Muscle layer of duodenum (tissue), 2 donors: ENCODE data around the gene RELN.

Source experiments
- H3K27ac ChIP-seq: one replicate; pipeline ENCODE4 v1.7.0; 2013; ENCODE audit warnings: mild to moderate bottlenecking, low read length
- H3K27me3 ChIP-seq: one replicate; pipeline ENCODE4 v1.7.0; 2013; ENCODE audit warnings: low read depth, mild to moderate bottlenecking, control low read depth, low read length
- H3K36me3 ChIP-seq, 2 donors: one replicate each; pipeline ENCODE4 v1.7.0; 2013; ENCODE audit warnings: low read length in 2 of 2, control low read depth in 1 of 2, mild to moderate bottlenecking in 1 of 2; ENCODE audit not compliant: insufficient read depth in 2 of 2, control insufficient read depth in 1 of 2
- H3K4me1 ChIP-seq, 2 donors: one replicate each; pipeline ENCODE4 v1.7.0; 2013; ENCODE audit warnings: low read length in 2 of 2, mild to moderate bottlenecking in 2 of 2, control low read depth in 1 of 2, moderate library complexity in 1 of 2; ENCODE audit not compliant: insufficient read depth in 2 of 2, control insufficient read depth in 1 of 2
- H3K4me3 ChIP-seq, 2 donors: one replicate each; pipeline ENCODE4 v1.7.0; 2013; ENCODE audit warnings: low read length in 2 of 2, low read depth in 1 of 2, mild to moderate bottlenecking in 1 of 2
- H3K9me3 ChIP-seq, 2 donors: one replicate each; pipeline ENCODE4 v1.7.0; 2013; ENCODE audit warnings: low read length in 2 of 2, control low read depth in 1 of 2, mild to moderate bottlenecking in 1 of 2; ENCODE audit not compliant: control insufficient read depth in 1 of 2
- donor health status: healthy.

Gene RELN

DNA sequence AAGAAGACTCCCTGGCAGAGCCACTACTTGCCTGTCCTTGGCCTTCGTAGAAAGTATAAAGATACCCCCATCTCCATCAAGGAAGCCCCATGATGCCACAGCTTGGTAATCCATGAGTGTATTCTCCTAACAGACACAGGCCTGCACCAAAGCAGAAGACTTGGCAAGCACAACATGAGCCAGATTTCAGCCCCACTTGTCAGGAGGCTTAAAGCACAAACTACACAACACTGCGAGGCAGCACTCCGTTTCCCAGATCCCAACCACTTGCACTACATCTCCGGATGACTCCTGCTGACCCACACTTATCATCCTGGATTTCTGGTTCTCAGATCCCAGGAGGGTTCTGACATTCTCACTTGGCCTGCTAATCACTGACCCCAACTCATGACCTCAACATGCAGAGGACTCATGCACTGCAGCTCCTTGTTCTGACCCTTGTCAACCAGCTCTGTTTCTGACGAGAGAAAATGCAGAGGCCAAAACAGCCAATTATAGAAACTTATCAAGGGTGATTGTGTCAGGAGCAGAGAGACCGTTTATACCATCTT, 100.8 kb downstream of the RELN start:
- H3K9me3 ChIP-seq: no peaks in the 10 kb centered on the region
- H3K4me1 ChIP-seq: no peaks in the 10 kb centered on the region
- H3K27me3 ChIP-seq: no peaks in the 10 kb centered on the region
- H3K4me3 ChIP-seq: no peak overlapping the region
- no peak overlapping the region for H3K27ac ChIP-seq
- no peaks in the 10 kb centered on the region for H3K36me3 ChIP-seq

DNA sequence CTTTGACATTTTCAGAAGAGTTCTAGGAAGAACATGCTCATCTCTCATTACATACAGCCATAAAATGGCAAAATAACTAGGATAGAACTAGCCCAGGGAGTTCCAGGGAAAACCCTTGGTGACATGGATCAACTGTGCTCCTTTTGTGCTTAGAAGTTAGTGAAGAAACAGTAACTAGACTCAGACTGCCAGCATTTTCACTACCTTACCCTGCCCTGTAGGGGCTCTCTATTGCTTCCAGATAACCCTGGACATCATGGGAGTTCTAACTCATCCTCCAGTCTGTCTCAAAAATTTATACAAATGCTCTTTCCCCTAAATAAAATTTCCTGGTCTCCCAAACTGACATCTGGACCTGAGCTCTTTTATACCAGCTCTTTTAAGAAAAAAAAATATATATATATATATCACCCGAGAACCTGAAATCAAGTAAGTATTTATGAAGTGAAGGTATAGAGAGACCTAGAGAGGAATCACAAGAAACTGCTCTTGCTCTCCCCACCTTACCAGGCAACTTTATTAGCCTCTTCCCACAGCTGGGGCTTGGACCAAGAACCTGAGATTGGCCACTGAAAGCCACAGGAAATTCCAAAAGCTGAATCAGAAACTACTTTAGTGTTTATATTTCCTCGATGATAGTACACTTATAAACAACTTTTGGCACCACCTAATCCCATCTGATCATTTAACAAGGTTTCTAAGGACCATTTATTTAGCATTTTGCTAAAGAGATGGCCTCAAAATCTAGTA, 101.4 kb downstream of the RELN start:
- Histone ChIP-seq H3K36me3 (no peaks in the 10 kb centered on the region), H3K9me3 (no peaks in the 10 kb centered on the region), H3K4me3 (no peak overlapping the region), H3K4me1 (no peaks in the 10 kb centered on the region), H3K27ac (no peak overlapping the region), H3K27me3 (no peaks in the 10 kb centered on the region)

DNA sequence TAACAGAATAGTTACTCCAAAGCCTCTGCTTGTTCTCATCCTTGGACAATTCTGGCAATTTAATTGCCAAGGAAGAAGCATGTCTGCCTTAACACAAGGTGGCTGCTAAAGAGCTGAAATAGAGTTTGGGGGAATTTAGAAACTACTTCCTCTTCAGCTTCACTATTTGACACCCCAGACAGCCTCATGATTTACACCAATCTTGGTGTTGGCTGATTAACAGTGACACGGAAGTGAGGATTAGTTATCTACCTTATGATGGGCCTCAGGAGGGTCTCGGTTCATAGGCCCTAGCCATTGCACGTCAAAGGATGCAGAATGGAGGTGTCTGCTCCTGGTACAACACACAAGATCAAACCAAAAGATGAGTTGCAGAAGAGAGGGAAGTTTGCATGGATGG, 102.4 kb downstream of the RELN start:
- H3K27ac ChIP-seq: no peak overlapping the region
- no peak overlapping the region for H3K4me3 ChIP-seq
- no peaks in the 10 kb centered on the region for H3K4me1 ChIP-seq
- H3K27me3 ChIP-seq: no peaks in the 10 kb centered on the region
- H3K36me3 ChIP-seq: no peaks in the 10 kb centered on the region
- no peaks in the 10 kb centered on the region for H3K9me3 ChIP-seq

DNA sequence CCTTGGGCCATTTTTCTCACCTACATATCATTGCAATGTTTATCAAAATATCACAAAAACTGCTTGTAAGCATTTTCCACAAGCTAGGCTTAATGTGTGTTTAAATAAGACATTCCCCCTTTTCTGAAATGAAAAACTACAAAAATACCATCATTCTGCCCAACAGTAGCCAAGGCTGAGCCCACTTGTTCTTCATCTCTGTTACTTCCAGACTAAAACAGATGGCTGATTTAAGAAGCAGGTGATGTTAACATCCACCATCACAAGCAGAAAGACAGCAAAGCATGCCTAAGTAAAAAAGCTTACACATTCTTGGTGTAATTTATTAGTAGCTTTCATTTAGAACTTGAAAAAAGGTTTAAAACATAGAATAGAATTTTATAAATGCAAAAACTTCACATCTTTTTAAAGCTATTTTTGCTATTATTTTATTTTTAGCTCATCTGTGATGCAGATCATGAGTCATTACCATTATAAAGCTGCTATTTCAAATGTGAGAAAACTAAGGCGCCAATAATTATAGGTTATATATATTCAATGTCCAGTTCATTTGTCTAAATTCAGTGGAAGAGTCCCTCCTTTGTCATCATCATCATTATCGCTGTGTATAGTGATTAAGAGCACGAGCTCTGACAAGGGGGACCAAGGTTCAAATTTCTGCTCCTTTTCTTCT, 109.4 kb downstream of the RELN start:
- H3K4me3 ChIP-seq: no peak overlapping the region
- H3K4me1 ChIP-seq: no peaks in the 10 kb centered on the region
- no peaks in the 10 kb centered on the region for H3K27me3 ChIP-seq
- H3K9me3 ChIP-seq: no peaks in the 10 kb centered on the region
- H3K27ac ChIP-seq: no peak overlapping the region
- no peaks in the 10 kb centered on the region for H3K36me3 ChIP-seq

DNA sequence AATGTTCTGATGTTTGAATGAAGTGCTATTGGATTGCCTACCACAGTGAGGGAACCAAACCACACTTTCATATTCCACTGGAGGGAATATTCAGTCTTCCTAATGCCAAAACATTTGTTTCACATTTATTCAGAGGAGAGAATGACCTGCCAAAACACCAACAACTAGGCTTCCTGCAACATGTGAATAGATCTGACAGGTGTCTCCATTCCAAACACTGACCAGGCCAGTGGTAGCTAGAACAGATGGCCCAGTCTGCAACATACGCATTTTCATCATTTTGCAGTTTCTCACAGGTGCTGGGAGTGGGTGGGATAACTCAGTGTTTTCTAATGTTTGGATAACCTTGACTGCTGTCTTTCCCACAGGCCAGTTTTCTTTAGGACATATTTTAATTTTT, 110.0 kb downstream of the RELN start:
- Histone ChIP-seq H3K27me3 (no peaks in the 10 kb centered on the region), H3K4me3 (no peak overlapping the region), H3K9me3 (no peaks in the 10 kb centered on the region), H3K4me1 (no peaks in the 10 kb centered on the region), H3K36me3 (no peaks in the 10 kb centered on the region), H3K27ac (no peak overlapping the region)

DNA sequence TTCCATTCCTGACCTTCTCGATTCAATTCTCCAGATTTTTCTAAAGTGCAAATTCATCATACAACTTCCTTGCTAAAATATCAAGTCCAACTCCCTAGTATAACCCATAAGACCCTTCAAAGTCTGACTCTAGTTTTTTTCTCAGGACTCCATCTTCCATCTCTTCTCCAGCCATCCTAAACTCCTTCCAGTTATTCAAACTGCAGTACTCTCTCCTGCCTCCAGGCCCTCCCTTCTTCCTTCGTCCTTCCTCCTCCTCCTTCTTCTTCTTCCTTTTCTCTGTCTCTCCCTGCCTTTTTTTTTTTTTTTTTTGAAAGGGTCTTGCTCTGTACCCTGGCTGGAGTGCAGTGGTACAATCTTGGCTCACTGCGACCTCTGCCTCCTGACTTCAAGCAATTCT, 111.9 kb downstream of the RELN start:
- H3K36me3 ChIP-seq: no peaks in the 10 kb centered on the region
- no peaks in the 10 kb centered on the region for H3K9me3 ChIP-seq
- H3K4me3 ChIP-seq: no peak overlapping the region
- H3K27ac ChIP-seq: no peak overlapping the region
- H3K27me3 ChIP-seq: no peaks in the 10 kb centered on the region
- no peaks in the 10 kb centered on the region for H3K4me1 ChIP-seq

DNA sequence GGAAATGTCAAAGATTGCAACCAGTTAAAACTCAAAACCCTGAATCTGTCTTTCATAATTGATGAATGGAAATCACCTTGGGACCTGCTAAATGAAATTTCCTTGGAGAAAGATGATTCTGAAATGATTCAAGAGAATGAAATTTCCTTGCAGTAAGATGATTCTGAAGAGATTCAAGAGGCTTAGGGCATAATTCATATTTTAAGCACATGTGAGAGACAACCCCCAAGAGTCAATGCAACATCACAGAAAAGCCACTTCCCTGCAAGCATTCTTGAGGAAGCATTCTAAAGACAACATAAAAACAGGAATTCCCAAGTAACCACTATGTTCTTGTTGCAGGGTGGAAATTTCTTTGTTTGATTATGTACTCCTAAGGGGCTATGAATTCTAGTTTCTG, 113.7 kb downstream of the RELN start:
- H3K9me3 ChIP-seq: no peaks in the 10 kb centered on the region
- no peaks in the 10 kb centered on the region for H3K4me1 ChIP-seq
- H3K4me3 ChIP-seq: no peak overlapping the region
- H3K36me3 ChIP-seq: no peaks in the 10 kb centered on the region
- no peaks in the 10 kb centered on the region for H3K27me3 ChIP-seq
- H3K27ac ChIP-seq: no peak overlapping the region

DNA sequence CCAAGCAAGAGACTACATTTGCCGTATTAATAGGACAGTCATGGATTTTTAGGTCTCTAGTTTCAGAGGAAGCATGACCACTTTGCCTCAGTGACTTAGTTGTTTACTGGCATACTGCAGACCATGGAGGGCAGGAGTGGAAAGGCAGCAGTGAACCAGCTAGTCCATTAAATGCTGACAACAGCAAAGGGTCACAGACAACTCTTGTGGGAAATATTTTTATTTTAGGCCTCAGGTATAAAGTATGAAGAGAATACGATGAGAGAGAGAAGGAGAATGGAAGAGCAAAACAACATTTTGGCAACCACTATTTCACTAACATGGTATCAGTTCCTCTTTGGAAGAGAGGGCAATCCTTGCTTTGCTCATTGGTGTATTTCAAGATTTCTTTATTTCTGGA, 118.0 kb downstream of the RELN start:
- H3K27me3 ChIP-seq: no peaks in the 10 kb centered on the region
- H3K36me3 ChIP-seq: no peaks in the 10 kb centered on the region
- H3K9me3 ChIP-seq: no peaks in the 10 kb centered on the region
- H3K4me3 ChIP-seq: no peak overlapping the region
- H3K27ac ChIP-seq: no peak overlapping the region
- H3K4me1 ChIP-seq: no peaks in the 10 kb centered on the region

DNA sequence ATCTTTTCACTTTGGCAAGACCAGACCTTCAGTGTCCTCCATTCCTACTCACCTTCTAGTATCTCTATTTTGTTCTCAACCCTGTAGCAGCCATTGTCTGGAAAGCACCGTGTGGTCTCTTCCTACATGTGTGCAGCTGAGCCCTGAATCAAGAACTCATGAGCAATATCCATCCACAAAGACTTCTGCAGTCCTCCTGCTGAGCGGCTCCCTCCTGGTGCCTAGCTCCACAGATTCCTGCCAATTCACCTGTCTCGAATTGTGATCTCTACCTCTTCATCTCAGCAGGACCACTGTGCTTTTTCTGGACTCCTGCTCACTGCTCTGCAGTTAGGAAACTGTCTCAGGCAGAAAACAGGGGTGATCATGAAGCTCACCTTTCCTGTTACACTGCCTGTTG, 118.8 kb downstream of the RELN start:
- no peak overlapping the region for H3K27ac ChIP-seq
- no peaks in the 10 kb centered on the region for H3K4me1 ChIP-seq
- H3K9me3 ChIP-seq: no peaks in the 10 kb centered on the region
- no peak overlapping the region for H3K4me3 ChIP-seq
- H3K27me3 ChIP-seq: no peaks in the 10 kb centered on the region
- no peaks in the 10 kb centered on the region for H3K36me3 ChIP-seq

DNA sequence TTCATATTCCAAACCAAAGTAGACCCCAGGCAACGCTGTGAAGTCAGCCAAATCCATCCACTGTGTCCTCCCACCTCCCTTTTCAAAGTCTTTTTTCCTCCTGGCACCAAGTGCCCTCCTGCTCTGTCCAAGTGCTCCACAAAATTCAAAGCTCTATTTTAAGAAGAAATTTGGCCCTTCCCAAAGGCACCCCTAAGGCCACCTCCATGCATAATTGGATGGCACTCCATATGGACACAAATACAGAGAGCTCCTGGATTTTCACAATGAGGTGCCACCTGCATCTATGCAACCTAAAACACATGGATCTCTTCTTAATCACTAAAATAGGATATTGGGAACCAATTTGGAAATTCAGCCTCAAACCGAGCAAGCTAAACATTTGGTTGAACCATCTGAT, 121.6 kb downstream of the RELN start:
- no peak overlapping the region for H3K27ac ChIP-seq
- no peaks in the 10 kb centered on the region for H3K4me1 ChIP-seq
- H3K4me3 ChIP-seq: no peak overlapping the region
- no peaks in the 10 kb centered on the region for H3K9me3 ChIP-seq
- H3K27me3 ChIP-seq: no peaks in the 10 kb centered on the region
- no peaks in the 10 kb centered on the region for H3K36me3 ChIP-seq

DNA sequence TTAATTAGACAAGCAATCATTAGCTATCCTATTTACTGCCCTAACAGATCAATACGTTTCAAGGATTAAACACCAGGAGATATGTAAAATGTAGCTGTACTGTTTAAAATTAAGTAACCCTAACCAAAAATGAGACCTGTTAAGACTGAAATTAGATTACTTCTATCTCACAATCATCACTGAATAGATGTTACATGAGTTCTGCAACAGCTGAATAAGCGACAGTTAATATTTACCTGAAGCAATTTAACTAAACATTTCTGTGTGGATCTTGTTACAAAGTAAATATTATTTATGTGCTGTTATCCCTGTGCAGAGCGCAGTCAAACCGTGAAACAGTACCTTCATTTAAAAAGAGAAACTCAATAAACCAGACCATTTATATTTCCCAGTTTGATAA, 122.5 kb downstream of the RELN start:
- Histone ChIP-seq H3K27ac (no peak overlapping the region), H3K36me3 (no peaks in the 10 kb centered on the region), H3K9me3 (no peaks in the 10 kb centered on the region), H3K4me1 (no peaks in the 10 kb centered on the region), H3K27me3 (no peaks in the 10 kb centered on the region), H3K4me3 (no peak overlapping the region)
